ENCODE data around the gene HDGFL2.

The HDGFL2 gene

GRCh38 chr19:4499855-4500254 is 27.8 kb downstream of the HDGFL2 start:
- DNase-seq (ENCODE audit: low read depth): no peak

DNA sequence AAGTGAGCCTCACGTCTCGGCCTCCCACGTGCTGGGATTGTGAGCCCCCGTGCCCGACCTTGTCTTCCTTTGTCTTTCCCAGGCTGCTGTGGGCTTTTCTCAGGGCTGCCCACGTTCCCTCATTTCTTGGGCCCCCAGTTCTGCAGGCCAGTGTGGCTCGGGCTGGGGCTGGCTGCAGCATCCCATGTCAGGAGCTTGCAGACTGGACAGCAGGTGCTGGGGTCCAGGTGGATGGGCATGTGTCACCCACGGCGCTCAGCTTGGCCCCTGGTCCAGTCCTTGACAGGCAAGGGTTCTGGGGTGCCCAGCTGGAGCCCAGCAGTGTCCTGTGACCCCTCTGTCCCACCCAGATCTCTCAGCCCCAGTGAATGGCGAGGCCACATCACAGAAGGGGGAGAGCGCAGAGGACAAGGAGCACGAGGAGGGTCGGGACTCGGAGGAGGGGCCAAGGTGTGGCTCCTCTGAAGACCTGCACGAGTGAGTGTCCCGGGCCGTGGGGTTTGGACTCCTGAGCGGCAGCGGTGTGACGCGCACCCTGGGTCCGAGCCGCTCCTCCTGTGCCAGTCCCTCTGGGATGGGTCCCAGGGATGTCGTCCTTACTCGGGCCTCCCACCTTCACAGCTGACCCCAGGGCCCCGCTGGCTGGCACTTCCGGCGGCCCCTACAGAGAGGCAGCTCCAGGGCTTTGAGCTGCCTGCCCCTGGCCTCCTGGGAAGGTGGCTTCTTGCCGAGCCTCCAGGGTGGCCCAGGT is 28.9 kb downstream of the HDGFL2 start:
- no peak for DNase-seq (ENCODE audit: low read depth)

- DNase-seq (ENCODE audit: low read depth): no peak
These were observed 29.6 kb downstream of the HDGFL2 start for GRCh38 chr19:4501691-4502090.

- no peak for DNase-seq (ENCODE audit: low read depth)
These were observed 30.4 kb downstream of the HDGFL2 start for GRCh38 chr19:4502282-4503131.

- DNase-seq (ENCODE audit: low read depth): no peak
These were observed 31.2 kb downstream of the HDGFL2 start for GRCh38 chr19:4503132-4503824.

DNA sequence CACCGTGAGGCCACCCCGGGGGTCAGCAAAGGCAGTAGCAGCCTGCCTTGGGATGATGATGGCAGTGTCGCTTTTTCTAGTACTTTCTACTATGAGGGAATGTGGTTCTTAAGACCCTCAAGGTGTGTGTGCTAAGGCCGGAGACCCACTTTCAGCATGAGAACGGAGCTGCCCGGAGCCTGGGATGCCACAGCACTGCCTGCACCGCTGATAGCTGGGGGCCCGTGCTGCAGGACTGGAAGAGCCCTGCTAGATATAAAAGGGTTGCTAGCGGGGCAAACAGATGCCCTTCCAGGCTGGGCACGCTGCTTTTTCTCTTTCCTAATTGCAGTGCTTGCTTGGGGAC is 31.7 kb downstream of the HDGFL2 start:
- DNase-seq (ENCODE audit: low read depth): no peak

GRCh38 chr19:4504297-4504701 is 32.2 kb downstream of the HDGFL2 start:
- DNase-seq (ENCODE audit: low read depth): no peak

- no peak for DNase-seq (ENCODE audit: low read depth)
These were observed 32.9 kb downstream of the HDGFL2 start for GRCh38 chr19:4504891-4505569.

DNA sequence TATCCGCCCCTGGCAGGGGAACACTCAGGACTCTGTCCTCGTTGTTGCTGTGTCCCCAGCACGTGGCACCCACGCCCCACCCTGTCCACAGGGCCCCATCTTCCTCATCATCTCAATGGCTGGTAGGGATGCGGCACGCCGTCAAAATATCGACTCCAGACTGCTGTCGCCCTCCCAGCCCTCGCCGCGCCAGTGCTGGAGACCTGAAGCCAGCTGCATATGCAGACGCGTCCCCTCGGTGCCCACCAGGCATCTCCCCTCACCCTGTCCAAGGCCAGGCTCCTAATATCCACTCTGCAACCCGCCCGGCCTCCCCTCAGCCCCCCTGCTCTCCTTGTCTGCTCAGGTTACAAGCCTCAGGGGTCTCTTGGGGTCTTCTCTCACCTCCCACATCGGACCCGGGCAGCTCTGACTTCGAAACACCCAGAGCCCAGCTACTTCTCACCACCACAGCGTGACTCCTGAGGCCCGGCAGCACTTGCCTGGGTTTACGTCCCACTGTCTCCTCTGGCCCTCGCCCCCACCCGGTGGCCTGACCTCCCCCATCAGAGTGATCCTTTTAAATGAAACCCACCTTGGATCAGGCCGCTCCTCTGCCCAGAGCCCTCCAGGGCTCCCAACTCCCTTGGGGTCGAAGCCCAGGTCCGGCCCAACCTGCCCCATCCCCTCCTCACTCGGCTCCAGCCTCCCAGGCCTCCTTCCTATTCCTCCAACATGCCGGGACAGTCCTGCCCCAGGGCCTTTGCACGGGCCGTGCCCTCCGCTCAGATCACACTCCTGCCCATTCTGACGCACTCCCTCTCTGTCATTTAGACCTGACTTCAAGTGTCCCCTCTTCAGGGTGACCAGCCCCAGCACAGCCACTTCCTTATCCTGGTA is 33.7 kb downstream of the HDGFL2 start:
- no peak for DNase-seq (ENCODE audit: low read depth)

DNA sequence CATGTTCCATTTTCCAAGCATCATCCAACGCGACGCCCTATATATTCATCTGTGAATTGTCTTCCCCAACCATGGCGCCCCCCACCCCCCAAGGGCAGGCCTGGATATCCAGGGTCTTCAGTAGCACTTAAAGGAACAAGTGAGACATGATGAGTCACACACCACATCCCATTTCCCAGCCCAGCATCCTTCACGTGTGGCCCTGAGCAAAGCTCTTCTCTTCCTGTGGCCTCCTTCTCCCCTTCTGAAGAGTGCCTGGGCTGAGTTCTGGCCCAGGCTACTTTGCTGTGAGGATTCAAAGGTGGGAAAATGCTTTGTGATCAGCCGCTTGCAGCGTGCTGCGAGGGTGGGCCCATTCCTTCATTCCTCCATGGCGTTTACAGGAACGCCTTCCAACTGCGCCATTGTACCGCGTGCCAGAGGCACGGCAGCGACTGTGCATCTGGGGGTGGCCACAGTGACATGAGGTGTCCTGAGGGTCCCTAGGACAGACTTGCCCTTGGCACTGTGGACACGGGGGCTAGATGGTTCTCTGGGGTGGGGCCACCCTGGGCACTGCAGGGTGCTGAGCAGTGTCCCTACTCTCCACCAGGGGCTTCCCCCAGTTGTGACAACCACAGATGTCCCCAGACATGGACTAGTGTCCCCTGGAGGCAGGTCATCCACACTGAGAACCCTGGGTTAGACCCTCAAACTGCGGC is 34.5 kb downstream of the HDGFL2 start:
- no peak for DNase-seq (ENCODE audit: low read depth)

GRCh38 chr19:4507150-4507452 is 35.0 kb downstream of the HDGFL2 start:
- no peak for DNase-seq (ENCODE audit: low read depth)

- DNase-seq (ENCODE audit: low read depth): no peak
These were observed 35.7 kb downstream of the HDGFL2 start for GRCh38 chr19:4507804-4508203.

DNA sequence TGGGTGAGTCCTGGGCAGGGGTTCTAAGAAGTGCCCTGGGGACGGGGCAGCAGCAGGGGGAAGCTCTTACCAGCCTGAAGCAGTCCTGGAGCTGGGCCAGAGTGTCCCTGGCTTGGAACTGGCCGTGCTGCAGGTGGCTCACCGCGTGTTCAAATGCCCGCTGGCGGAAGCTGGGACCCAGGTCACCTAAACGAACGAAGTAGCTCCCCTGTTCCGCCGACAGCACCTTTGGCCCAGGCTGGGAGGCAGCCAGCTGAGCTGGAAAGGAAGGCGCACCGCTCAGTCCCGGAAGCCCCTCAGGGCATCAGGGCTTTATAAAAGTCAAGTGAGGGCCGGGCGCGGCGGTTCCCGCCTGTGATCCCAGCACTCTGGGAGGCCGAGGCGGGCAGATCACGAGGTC is 36.6 kb downstream of the HDGFL2 start:
- no peak for DNase-seq (ENCODE audit: low read depth)

- no peak for DNase-seq (ENCODE audit: low read depth)
These were observed 38.5 kb downstream of the HDGFL2 start for GRCh38 chr19:4510435-4511255.

DNA sequence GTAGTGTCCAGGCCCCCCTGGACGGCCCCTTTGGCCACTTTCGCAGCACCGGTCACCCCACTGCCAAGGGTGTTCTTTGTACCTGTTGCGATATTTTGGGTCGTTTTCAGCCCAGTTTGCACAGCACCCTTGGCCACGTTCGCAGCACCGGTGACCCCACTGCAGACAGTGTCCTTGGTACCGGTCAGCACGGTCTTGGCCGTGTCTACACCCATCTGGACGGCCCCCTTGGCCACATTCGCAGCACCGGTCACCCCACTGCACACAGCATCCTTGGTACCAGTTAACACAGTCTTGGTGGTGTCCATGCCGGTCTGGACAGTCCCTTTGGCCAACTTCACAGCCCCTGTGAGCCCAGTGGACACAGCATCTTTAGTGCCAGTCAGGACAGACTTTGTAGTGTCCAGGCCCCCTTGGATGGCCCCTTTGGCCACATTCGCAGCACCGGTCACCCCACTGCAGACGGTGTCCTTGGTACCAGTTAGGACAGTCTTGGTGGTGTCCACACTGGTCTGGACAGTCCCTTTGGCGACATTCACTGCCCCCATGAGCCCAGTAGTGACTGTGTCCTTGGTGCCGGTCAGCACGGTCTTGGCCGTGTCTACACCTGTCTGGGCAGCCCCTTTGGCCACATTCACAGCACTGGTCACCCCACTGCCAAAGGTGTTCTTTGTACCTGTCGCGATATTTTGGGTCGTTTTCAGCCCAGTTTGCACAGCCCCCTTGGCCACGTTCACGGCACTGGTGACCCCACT is 39.4 kb downstream of the HDGFL2 start:
- DNase-seq (ENCODE audit: low read depth): no peak

- no peak for DNase-seq (ENCODE audit: low read depth)
These were observed 40.0 kb downstream of the HDGFL2 start for GRCh38 chr19:4512070-4512469.

- no peak for DNase-seq (ENCODE audit: low read depth)
These were observed 41.2 kb downstream of the HDGFL2 start for GRCh38 chr19:4513248-4513647.

DNA sequence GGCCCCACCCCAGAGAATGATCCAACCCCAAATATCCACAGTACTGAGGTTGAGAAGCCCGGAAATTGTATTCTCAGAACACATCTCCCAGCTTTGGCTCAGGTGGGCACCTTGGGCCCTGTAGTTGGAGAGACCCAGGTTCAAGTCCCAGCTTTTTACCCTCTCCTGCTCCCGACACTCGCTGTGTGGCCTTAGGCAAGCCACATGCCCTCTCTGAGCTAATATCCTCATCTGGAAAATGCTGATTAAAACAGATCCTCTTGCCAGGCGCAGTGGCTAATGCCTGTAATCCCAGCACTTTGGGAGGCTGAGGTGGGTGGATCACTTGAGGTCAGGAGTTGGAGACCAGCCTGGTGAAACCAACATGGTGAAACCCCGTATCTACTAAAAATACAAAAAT is 43.6 kb downstream of the HDGFL2 start:
- no peak for DNase-seq (ENCODE audit: low read depth)

GRCh38 chr19:4516199-4516938 is 44.3 kb downstream of the HDGFL2 start:
- no peak for DNase-seq (ENCODE audit: low read depth)
